ENCODE results near the gene THAP3.

THAP3 gene

DNA sequence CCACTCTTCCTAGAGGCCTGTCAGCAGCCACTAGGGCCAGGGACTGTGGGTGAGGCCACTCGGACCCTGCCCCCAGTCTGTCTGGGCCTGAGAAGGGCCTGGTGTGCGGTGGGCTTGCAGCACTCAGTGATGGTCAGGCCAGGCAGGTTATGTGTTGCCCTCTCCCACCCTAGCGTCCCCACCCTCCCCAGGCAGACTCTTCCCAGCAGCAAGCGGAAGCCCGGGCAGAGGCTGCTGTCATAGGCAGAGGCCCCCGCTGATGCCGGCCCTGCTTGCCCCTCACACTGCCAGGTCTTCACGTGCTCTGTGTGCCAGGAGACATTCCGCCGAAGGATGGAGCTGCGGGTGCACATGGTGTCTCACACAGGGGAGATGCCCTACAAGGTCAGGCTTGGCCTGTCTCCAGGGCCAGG lies 38.3 kb upstream of the THAP3 start:
- DNase-seq (ENCODE audit: low read depth): no peak
- H3K4me3 ChIP-seq (ENCODE audit: low read depth, low read length): no peak overlapping the region
- no peak for TF ChIP-seq CTCF (IDR thresholded peaks at IDR 0.05; ENCODE audit: control insufficient read depth, extremely low read depth, insufficient read depth)

GRCh38 chr1:6587261-6588005 lies 37.2 kb upstream of the THAP3 start:
- no peak for DNase-seq (ENCODE audit: low read depth)
- no peak overlapping the region for H3K4me3 ChIP-seq (ENCODE audit: low read depth, low read length)
- no peak for TF ChIP-seq CTCF (IDR thresholded peaks at IDR 0.05; ENCODE audit: control insufficient read depth, extremely low read depth, insufficient read depth)

DNA sequence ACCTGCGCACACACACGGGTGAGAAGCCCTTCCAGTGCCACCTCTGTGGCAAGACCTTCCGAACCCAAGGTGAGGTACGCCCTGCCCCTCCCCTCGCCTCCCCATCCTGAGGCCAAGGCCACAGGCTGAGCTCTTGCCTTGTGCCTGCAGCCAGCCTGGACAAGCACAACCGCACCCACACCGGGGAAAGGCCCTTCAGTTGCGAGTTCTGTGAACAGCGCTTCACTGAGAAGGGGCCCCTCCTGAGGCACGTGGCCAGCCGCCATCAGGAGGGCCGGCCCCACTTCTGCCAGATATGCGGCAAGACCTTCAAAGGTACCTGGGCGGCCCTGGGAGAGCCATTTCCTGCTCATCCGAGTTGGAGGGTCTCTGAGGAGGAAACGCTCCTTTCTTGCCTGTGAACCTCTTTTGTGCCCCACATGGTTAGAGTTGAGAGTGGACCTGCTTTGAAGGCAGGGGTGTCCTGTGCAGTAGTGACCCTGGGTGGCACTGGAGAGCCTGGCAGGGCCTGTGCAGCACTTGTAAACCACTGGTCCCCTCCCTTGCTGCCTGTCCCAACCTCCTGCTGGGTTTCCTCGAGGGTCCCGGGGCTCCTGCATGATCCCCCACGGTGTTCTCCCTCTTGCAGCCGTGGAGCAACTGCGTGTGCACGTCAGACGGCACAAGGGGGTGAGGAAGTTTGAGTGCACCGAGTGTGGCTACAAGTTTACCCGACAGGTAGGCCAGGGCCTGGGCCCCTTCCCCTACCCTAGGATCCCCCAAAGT lies 36.4 kb upstream of the THAP3 start:
- TF ChIP-seq CTCF (IDR thresholded peaks at IDR 0.05; ENCODE audit: control insufficient read depth, extremely low read depth, insufficient read depth): no peak
- no peak for DNase-seq (ENCODE audit: low read depth)
- no peak overlapping the region for H3K4me3 ChIP-seq (ENCODE audit: low read depth, low read length)

DNA sequence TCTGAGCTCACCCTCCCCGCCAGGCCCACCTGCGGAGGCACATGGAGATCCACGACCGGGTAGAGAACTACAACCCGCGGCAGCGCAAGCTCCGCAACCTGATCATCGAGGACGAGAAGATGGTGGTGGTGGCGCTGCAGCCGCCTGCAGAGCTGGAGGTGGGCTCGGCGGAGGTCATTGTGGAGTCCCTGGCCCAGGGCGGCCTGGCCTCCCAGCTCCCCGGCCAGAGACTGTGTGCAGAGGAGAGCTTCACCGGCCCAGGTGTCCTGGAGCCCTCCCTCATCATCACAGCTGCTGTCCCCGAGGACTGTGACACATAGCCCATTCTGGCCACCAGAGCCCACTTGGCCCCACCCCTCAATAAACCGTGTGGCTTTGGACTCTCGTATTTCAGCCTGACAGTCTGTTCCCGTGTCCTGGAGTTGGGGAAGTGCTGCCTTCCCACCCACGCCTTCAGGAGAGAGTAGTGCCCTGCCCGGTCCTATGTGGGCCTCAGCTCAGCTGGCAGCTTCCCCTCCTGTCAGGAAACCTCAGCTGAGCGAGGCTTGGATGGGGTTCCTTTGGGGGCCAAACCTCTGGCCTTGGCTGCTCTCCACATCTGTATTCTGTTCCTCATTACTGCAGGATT lies 35.7 kb upstream of the THAP3 start:
- no peak for DNase-seq (ENCODE audit: low read depth)
- H3K4me3 ChIP-seq (ENCODE audit: low read depth, low read length): no peak overlapping the region
- TF ChIP-seq CTCF (IDR thresholded peaks at IDR 0.05; ENCODE audit: control insufficient read depth, extremely low read depth, insufficient read depth): no peak

- H3K4me3 ChIP-seq (ENCODE audit: low read depth, low read length): no peak overlapping the region
- TF ChIP-seq CTCF (IDR thresholded peaks at IDR 0.05; ENCODE audit: control insufficient read depth, extremely low read depth, insufficient read depth): no peak
- no peak for DNase-seq (ENCODE audit: low read depth)
Observed at GRCh38 chr1:6590046-6590445, 34.6 kb upstream of the THAP3 start.

DNA sequence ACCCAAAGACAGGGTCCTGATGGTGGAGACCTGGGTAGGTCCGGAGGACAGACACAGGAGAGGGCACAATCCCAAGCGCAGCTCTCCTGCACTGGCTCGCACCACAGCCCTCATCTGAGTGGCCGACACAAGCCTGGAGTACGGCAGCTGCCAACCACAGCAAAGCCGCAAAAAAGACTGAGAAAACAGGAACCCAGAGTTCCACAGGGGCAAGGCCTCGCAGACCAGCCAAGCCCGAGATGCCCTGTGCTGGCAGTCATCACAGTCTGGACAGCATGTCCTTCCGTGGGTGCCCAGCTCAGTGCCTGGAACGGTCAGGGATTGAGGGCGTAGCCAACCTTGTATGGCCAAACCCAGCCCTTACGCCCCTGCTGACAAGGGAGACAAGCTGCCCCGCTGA lies 33.4 kb upstream of the THAP3 start:
- no peak for DNase-seq (ENCODE audit: low read depth)
- H3K4me3 ChIP-seq (ENCODE audit: low read depth, low read length): no peak overlapping the region
- TF ChIP-seq CTCF (IDR thresholded peaks at IDR 0.05; ENCODE audit: control insufficient read depth, extremely low read depth, insufficient read depth): no peak

All from LNCaP clone FGC (cell line).